K562 (cell line): ENCODE measurements around the gene SKOR1. TPM values are rescaled to one million over a fixed set of nuclear protein-coding genes. Genes with fewer than 3 reads are reported as not detected.

ENCODE experiments used
- ATAC-seq: fragments of 200-7000 bp; cut with Tn5 transposase; 3 replicates; pipeline ENCODE4 v1.9.1; 2020; ENCODE audit warnings: moderate library complexity
- BruUV-seq: library from RNA; stranded (reverse); fragments of 400-500 nt; replicated peaks from 2 replicates; lab custom pipeline; 2021; lab: Mats Ljungman, UMichigan
- CTCF ChIA-PET: fragments of 300-600 bp; formaldehyde crosslinking; extraction: SDS; loops from one replicate; lab custom pipeline; 2021; ENCODE audit warnings: low intra/inter-chr PET ratio; lab: Yijun Ruan, JAX
- POLR2A ChIA-PET: fragments of 300-600, 350-650 bp; sonication (Branson Sonifier 250); formaldehyde crosslinking; extraction: SDS; loops from one replicate; lab custom pipeline; 2021; ENCODE audit warnings: antibody characterized with exemption, inconsistent platforms; lab: Yijun Ruan, JAX
- DNase-seq, 4 experiments: peaks; one replicate each; pipeline versions ENCODE4 v3.0.0 to v3.0.0-alpha.2; 2011 to 2018; ENCODE audit warnings: low spot score in 3 of 4, mixed read lengths in 3 of 4; ENCODE audit errors: extremely low read depth in 1 of 4
- FAIRE-seq: peaks from 2 replicates; lab custom pipeline; 2011; peaks lifted over from hg19 to GRCh38; lab: Jason Lieb, UNC
- H2AFZ ChIP-seq: 2 replicates; pipeline ENCODE4 v1.6.0; 2011; ENCODE audit warnings: low read depth, low read length, control low read depth, inconsistent platforms
- H3K27ac ChIP-seq: fragments of 200-600 bp; 3 replicates; pipeline ENCODE4 v1.8.0; 2011; ENCODE audit warnings: low read depth, mild to moderate bottlenecking, control low read depth, inconsistent platforms, low read length, moderate library complexity, mixed read lengths; ENCODE audit errors: extremely low read depth
- H3K27me3 ChIP-seq, 2 experiments: fragments of 300-600 bp in 1 of 2; 2 replicates in 1 of 2; 3 replicates in 1 of 2; pipeline versions ENCODE4 v1.6.0 to v1.8.0; 2011; ENCODE audit warnings: inconsistent platforms in 2 of 2, low read length in 2 of 2, mild to moderate bottlenecking in 1 of 2, mixed read lengths in 1 of 2, moderate library complexity in 1 of 2; ENCODE audit not compliant: control insufficient read depth in 2 of 2, insufficient read depth in 2 of 2
- H3K36me3 ChIP-seq: fragments of 300-600 bp; 3 replicates; pipeline ENCODE4 v1.8.0; 2011; ENCODE audit warnings: mild to moderate bottlenecking, low read length, inconsistent platforms; ENCODE audit not compliant: control insufficient read depth, insufficient read depth
- H3K4me1 ChIP-seq, 2 experiments: fragments of 200-600 bp in 1 of 2; replicated peaks in 1 of 2; 2 replicates in 1 of 2; 3 replicates in 1 of 2; pipeline versions ENCODE4 v1.5.1 to v1.8.0; 2011; ENCODE audit warnings: inconsistent platforms in 2 of 2, low read length in 2 of 2, mild to moderate bottlenecking in 1 of 2, mixed read lengths in 1 of 2, moderate library complexity in 1 of 2; ENCODE audit not compliant: control insufficient read depth in 2 of 2, insufficient read depth in 2 of 2
- H3K4me2 ChIP-seq: 2 replicates; pipeline ENCODE4 v1.6.1; 2011; ENCODE audit warnings: low read length, control low read depth, inconsistent platforms, mixed read lengths; ENCODE audit not compliant: insufficient read depth
- H3K4me3 ChIP-seq: fragments of 200-600 bp; sonication (generic), shearing (Covaris generic); 2 replicates; pipeline ENCODE4 v1.5.1; 2016; ENCODE audit warnings: control low read depth, inconsistent platforms
- H3K79me2 ChIP-seq: fragments of 200-600 bp; 3 replicates; pipeline ENCODE4 v1.8.0; 2011; ENCODE audit warnings: low read length, inconsistent platforms; ENCODE audit not compliant: control insufficient read depth, insufficient read depth
- H3K9ac ChIP-seq, 2 experiments: 2 replicates each; pipeline versions ENCODE4 v1.6.0 to v1.6.1; 2011; ENCODE audit warnings: low read depth in 2 of 2, low read length in 2 of 2, control low read depth in 1 of 2, inconsistent platforms in 1 of 2, mild to moderate bottlenecking in 1 of 2, mixed read lengths in 1 of 2; ENCODE audit not compliant: insufficient read depth in 1 of 2
- H3K9me1 ChIP-seq: one replicate; pipeline ENCODE4 v1.6.0; 2011; ENCODE audit warnings: inconsistent platforms, mild to moderate bottlenecking, low read length, moderate library complexity; ENCODE audit not compliant: control insufficient read depth, insufficient read depth
- H3K9me3 ChIP-seq: replicated peaks from 2 replicates; pipeline ENCODE4 v1.5.1; 2011; ENCODE audit warnings: low read depth, low read length, inconsistent platforms; ENCODE audit not compliant: control insufficient read depth, insufficient read depth
- H4K20me1 ChIP-seq: replicated peaks from 2 replicates; pipeline ENCODE4 v1.6.1; 2011; ENCODE audit warnings: low read length, inconsistent platforms, mixed read lengths; ENCODE audit not compliant: control insufficient read depth, insufficient read depth
- HMGN3 ChIP-seq: IDR thresholded peaks from 2 replicates; pipeline ENCODE4 v1.6.1; 2011; ENCODE audit warnings: borderline replicate concordance, low read depth, mild to moderate bottlenecking, mixed read lengths, low read length; ENCODE audit not compliant: insufficient read length; ENCODE audit errors: extremely low read depth
- KDM1A ChIP-seq, 2 experiments: fragments of 450-650 bp; IDR thresholded peaks; 2 replicates each; pipeline ENCODE4 v1.6.1; 2016; ENCODE audit warnings: mild to moderate bottlenecking in 2 of 2
- NR4A1 ChIP-seq, 2 experiments: fragments of 250-450 bp in 1 of 2; fragments of 450-650 bp in 1 of 2; sonication (Bioruptor Pico) in 1 of 2; IDR thresholded peaks; 2 replicates each; pipeline versions ENCODE4 v1.4.0 to v1.6.1; 2016 to 2020; ENCODE audit warnings: mild to moderate bottlenecking in 2 of 2, missing compliant biosample characterization in 1 of 2, missing genetic modification characterization in 1 of 2, moderate library complexity in 1 of 2
- PCBP2 ChIP-seq: fragments of 200-400 bp; formaldehyde crosslinking; IDR thresholded peaks from 2 replicates; pipeline ENCODE4 v1.6.1; 2018; ENCODE audit warnings: low read length, low read depth, mild to moderate bottlenecking, moderate library complexity; ENCODE audit not compliant: poor library complexity, severe bottlenecking
- POLR2H ChIP-seq: IDR thresholded peaks from 2 replicates; pipeline ENCODE4 v1.6.1; 2016; ENCODE audit warnings: missing genetic modification characterization, low read depth, mild to moderate bottlenecking, control low read depth, missing compliant biosample characterization, moderate library complexity
- SMARCA4 ChIP-seq: fragments of 450-650 bp; IDR thresholded peaks from 2 replicates; pipeline ENCODE4 v1.6.1; 2016
- TCFL5 ChIP-seq: fragments of 250-450 bp; sonication (Bioruptor Pico); conservative IDR thresholded peaks from 2 replicates; pipeline ENCODE4 v1.6.1; 2021; ENCODE audit warnings: mild to moderate bottlenecking, moderate library complexity, matching md5 sums
- WHSC1 ChIP-seq: IDR thresholded peaks from one replicate; pipeline ENCODE4 v1.6.1; 2012; ENCODE audit warnings: low read length, control low read depth, inconsistent platforms
- YBX1 ChIP-seq: fragments of 450-650 bp; IDR thresholded peaks from 2 replicates; pipeline ENCODE4 v1.7.1; 2016; ENCODE audit warnings: mild to moderate bottlenecking
- ZNF174 ChIP-seq: fragments of 250-450 bp; sonication (Bioruptor Pico); IDR thresholded peaks from 2 replicates; pipeline ENCODE4 v1.4.0; 2020; ENCODE audit warnings: mild to moderate bottlenecking
- ZNF655 ChIP-seq: fragments of 250-450 bp; sonication (Bioruptor Pico); IDR thresholded peaks from 2 replicates; pipeline ENCODE4 v1.5.0; 2021
- ZSCAN29 ChIP-seq: fragments of 450-650 bp; IDR thresholded peaks from 2 replicates; pipeline ENCODE4 v1.6.1; 2017
- WGBS: fragments of 100-300 bp; shearing (Covaris generic); methylation state at CpG from one replicate; pipeline ENCODE4 v1.1.6; 2016; ENCODE audit warnings: low coverage, mixed read lengths; ENCODE audit not compliant: insufficient coverage; ENCODE audit errors: missing lambda C conversion rate; 5-methylcytosine and 5-hydroxymethylcytosine counted together
- in situ Hi-C: fragments of 300-500 bp; cut with MboI; formaldehyde crosslinking; loops from 4 replicates; pipeline ENCODE4 v1.15.0; 2018; ENCODE audit warnings: inconsistent platforms, mixed read lengths
- intact Hi-C: fragments of 100-400 bp; cut with micrococcal nuclease; formaldehyde crosslinking; loops from 2 replicates; pipeline ENCODE4 v1.14.2; 2022
- polyA plus RNA-seq, 8 experiments: library from polyadenylated mRNA; depleted of rRNA in 4 of 8; stranded (reverse) in 5 of 8; unstranded in 3 of 8; fragments of >200 nt; fragmentation: Nextera tagmentation in 2 of 8; fragmentation: Illumina TruSeq in 1 of 8; extraction: Ambion mirVana in 2 of 8; extraction: Trizol in 1 of 8; gene quantifications; 2 replicates each; pipeline versions ENCODE4 v1.2.1 to v1.2.3, GENCODE V29; 2011 to 2014; ENCODE audit warnings: inconsistent platforms in 1 of 8, missing spikeins in 1 of 8
- total RNA-seq, 7 experiments: library from RNA; depleted of rRNA in 6 of 7; stranded (reverse); fragments of >200 nt in 6 of 7; fragmentation: Illumina TruSeq in 2 of 7; extraction: Trizol in 2 of 7; gene quantifications; 2 replicates each; pipeline versions ENCODE4 v1.2.1 to v1.2.3, GENCODE V29; 2011 to 2021; ENCODE audit warnings: low replicate concordance in 1 of 7

SKOR1 gene
- total and polyA plus RNA-seq, 9 of the 15 experiments (the other 6 are each of a cell fraction or from before 2014, with no cell fraction given): 0.04 to 0.41 (median 0.09) TPM; not detected in 3

- in situ Hi-C loops: no loop called here
- Histone ChIP-seq H3K27ac (no peak overlapping the region), H3K36me3 (no peaks in the 10 kb centered on the region)
- TF ChIP-seq YBX1 (no peak), PCBP2 (no peak), ZNF174 (CRISPR knock-in tag) (no peak), SMARCA4 (no peak), KDM1A (IDR thresholded peaks at IDR 0.05) (no peak), ZSCAN29 (no peak), WHSC1 (no peak), NR4A1 (CRISPR knock-in tag; IDR thresholded peaks at IDR 0.05) (no peak), NR4A1 (tag; IDR thresholded peaks at IDR 0.05) (no peak), TCFL5 (CRISPR knock-in tag) (no peak), ZNF655 (CRISPR knock-in tag) (no peak), POLR2H (tag) (no peak), HMGN3 (no peak)
- TF ChIP-seq, all 486 proteins: peak for 0
- ChIA-PET POLR2A (interaction anchor here (0.6 to 1.6 kb wide), 7 partner anchors 9 to 1034 kb away, joined by 3 to 5 read pairs (median 4); partner anchors contain the start of gene PIAS1), CTCF (interaction anchor here (0.7 kb wide), 1 partner anchor 414 kb away, joined by 3 read pairs; no protein-coding TSS in a partner anchor)
- Histone ChIP-seq H3K9ac (peak overlapping the region; percentile 89 to 97; a peak in 3 of 4 replicates), H3K79me2 (no peaks in the 10 kb centered on the region), H4K20me1 (no peaks in the 10 kb centered on the region), H3K9me3 (no peaks in the 10 kb centered on the region), H3K4me2 (peak overlapping the region; percentile 85), H2AFZ (peak overlapping the region; percentile 96), H3K4me3 (peak overlapping the region; percentile 66), H3K27me3 (no peaks in the 10 kb centered on the region), H3K9me1 (no peaks in the 10 kb centered on the region), H3K4me1 (peaks cover 22 to 26% of the 10 kb centered on the region in 2 experiments)
- ATAC-seq (no peak), FAIRE-seq (no peak), DNase-seq (no peak)
- intact Hi-C loops: no loop called here
- 61% methylated on average over 3 of the region's 4 CpGs for WGBS
- BruUV-seq: no TSS peak
Measured at GRCh38 chr15:67841513-67841762, 16.1 kb downstream of the SKOR1 start.
